A673 (cell line): ENCODE results near the gene NUDT12.

Experiments used
- EZH2 ChIP-seq: fragments of 200-600 bp; sonication (generic); IDR thresholded peaks from 2 replicates; pipeline ENCODE4 v1.6.1; 2017; ENCODE audit warnings: borderline replicate concordance, low read depth, mild to moderate bottlenecking, mixed read lengths, antibody characterized with exemption, low read length; ENCODE audit not compliant: poor library complexity, severe bottlenecking
- TF ChIP-seq, protein P1 (sequence below): fragments of 300-800, 200-600 bp; sonication (generic); conservative IDR thresholded peaks from 2 replicates; pipeline ENCODE4 v1.5.1; 2017; ENCODE audit warnings: low read depth, mild to moderate bottlenecking, antibody characterized with exemption, low read length, moderate library complexity, mixed read lengths

DNA sequence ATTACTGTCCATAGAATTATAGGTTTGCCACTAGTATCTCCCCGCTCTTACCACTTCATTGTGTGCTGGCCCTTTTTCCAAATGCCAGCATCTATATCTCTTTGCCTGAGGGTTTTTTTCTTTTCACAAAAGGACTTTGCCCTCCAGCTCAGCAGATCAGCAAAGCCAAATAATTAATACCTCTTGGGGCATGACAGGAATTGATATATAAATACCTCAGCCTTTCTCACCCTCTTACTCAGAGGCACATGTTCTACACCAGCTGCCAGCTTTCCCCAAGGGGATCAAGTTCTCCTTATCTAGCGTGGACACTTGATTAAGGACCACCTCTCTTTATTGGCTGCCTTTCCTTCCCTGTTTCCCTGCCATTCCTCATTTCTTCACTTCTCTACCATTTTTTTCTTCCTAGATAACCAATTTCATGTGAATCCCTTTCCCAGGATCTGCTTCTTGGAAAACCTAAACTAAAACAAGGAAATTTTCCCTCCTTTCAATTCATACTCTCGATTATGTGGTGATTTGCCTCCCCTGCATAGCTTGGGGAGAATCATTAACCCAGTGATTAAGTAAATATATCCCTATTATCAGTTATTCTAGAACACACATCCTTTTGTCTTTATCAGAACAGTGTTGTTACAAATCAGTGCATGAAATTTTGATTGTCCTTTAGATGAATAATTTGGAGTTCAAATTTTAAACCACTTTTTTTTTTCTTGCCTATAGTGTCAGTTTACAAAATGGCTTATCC lies 6.9 kb upstream of the NUDT12 start:
- TF ChIP-seq, protein P1, sequence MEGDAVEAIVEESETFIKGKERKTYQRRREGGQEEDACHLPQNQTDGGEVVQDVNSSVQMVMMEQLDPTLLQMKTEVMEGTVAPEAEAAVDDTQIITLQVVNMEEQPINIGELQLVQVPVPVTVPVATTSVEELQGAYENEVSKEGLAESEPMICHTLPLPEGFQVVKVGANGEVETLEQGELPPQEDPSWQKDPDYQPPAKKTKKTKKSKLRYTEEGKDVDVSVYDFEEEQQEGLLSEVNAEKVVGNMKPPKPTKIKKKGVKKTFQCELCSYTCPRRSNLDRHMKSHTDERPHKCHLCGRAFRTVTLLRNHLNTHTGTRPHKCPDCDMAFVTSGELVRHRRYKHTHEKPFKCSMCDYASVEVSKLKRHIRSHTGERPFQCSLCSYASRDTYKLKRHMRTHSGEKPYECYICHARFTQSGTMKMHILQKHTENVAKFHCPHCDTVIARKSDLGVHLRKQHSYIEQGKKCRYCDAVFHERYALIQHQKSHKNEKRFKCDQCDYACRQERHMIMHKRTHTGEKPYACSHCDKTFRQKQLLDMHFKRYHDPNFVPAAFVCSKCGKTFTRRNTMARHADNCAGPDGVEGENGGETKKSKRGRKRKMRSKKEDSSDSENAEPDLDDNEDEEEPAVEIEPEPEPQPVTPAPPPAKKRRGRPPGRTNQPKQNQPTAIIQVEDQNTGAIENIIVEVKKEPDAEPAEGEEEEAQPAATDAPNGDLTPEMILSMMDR = no peak
- TF ChIP-seq EZH2 = no peak
